Mesendoderm (in vitro differentiated cells): Measurements from ENCODE around the gene GCH1.
"Not testable (repeated sequence)": the region's sequence is repeated elsewhere in the genome, so short reads cannot be mapped to it uniquely, and the experiment has no call there.

ENCODE experiments used
- DNase-seq: peaks from one replicate; pipeline ENCODE4 v3.0.0; 2013
- H2AK5ac ChIP-seq: 2 replicates; pipeline ENCODE4 v1.6.1; 2013; ENCODE audit warnings: low read length, inconsistent platforms
- H2BK120ac ChIP-seq: 2 replicates; pipeline ENCODE4 v1.6.1; 2013; ENCODE audit warnings: low read depth, mild to moderate bottlenecking, low read length, moderate library complexity, mixed read lengths
- H2BK15ac ChIP-seq: replicated peaks from 2 replicates; pipeline ENCODE4 v1.6.1; 2013; ENCODE audit warnings: low read depth, mild to moderate bottlenecking, moderate library complexity
- H2BK5ac ChIP-seq: 2 replicates; pipeline ENCODE4 v1.6.1; 2013; ENCODE audit warnings: low read length, inconsistent platforms
- H3K18ac ChIP-seq: 2 replicates; pipeline ENCODE4 v1.6.1; 2013; ENCODE audit warnings: mild to moderate bottlenecking, low read length, mixed read lengths
- H3K23ac ChIP-seq: one replicate; pipeline ENCODE4 v1.6.1; 2013; ENCODE audit warnings: low read length
- H3K27ac ChIP-seq: 2 replicates; pipeline ENCODE4 v1.5.1; 2013; ENCODE audit warnings: low read depth, mild to moderate bottlenecking, inconsistent platforms, low read length, moderate library complexity
- H3K27me3 ChIP-seq: 2 replicates; pipeline ENCODE4 v1.6.1; 2013; ENCODE audit warnings: low read length, control low read depth, mild to moderate bottlenecking, inconsistent platforms; ENCODE audit not compliant: insufficient read depth, poor library complexity
- H3K36me3 ChIP-seq: 2 replicates; pipeline ENCODE4 v1.6.1; 2013; ENCODE audit warnings: low read length, inconsistent platforms; ENCODE audit not compliant: control insufficient read depth, insufficient read depth
- H3K4ac ChIP-seq: one replicate; pipeline ENCODE4 v1.6.1; 2013; ENCODE audit warnings: low read depth, mild to moderate bottlenecking, low read length, moderate library complexity
- H3K4me1 ChIP-seq: 2 replicates; pipeline ENCODE4 v1.6.1; 2013; ENCODE audit warnings: low read depth, low read length, inconsistent platforms; ENCODE audit not compliant: control insufficient read depth
- H3K4me2 ChIP-seq: 2 replicates; pipeline ENCODE4 v1.6.1; 2013; ENCODE audit warnings: low read length
- H3K4me3 ChIP-seq: 2 replicates; pipeline ENCODE4 v1.5.1; 2013; ENCODE audit warnings: mild to moderate bottlenecking, low read length
- H3K56ac ChIP-seq: one replicate; pipeline ENCODE4 v1.6.1; 2013; ENCODE audit warnings: low read length
- H3K79me1 ChIP-seq: 2 replicates; pipeline ENCODE4 v1.6.1; 2013; ENCODE audit warnings: low read length, inconsistent platforms
- H3K79me2 ChIP-seq: 2 replicates; pipeline ENCODE4 v1.6.1; 2013; ENCODE audit warnings: mild to moderate bottlenecking, low read length; ENCODE audit not compliant: control insufficient read depth, insufficient read depth
- H3K9ac ChIP-seq: 2 replicates; pipeline ENCODE4 v1.6.1; 2013; ENCODE audit warnings: low read length, inconsistent platforms
- H4K5ac ChIP-seq: one replicate; pipeline ENCODE4 v1.6.1; 2013; ENCODE audit warnings: low read length
- H4K8ac ChIP-seq: one replicate; pipeline ENCODE4 v1.6.1; 2013; ENCODE audit warnings: low read depth, mild to moderate bottlenecking, control low read depth, low read length, moderate library complexity
- WGBS: extraction: QIAGEN DNeasy Blood & Tissue Kit; methylation state at CpG from one replicate; pipeline ENCODE4 v1.1.7; 2013; ENCODE audit warnings: low lambda C conversion rate, missing lambda C conversion rate; ENCODE audit not compliant: insufficient coverage; ENCODE audit errors: extremely low coverage; 5-methylcytosine and 5-hydroxymethylcytosine counted together

GCH1 gene

GRCh38 chr14:54805070-54805444 is 97.6 kb downstream of the GCH1 start:
- Histone ChIP-seq H3K79me1 (no peaks in the 10 kb centered on the region), H3K4ac (no peak overlapping the region), H3K4me2 (no peak overlapping the region), H2AK5ac (no peak overlapping the region), H4K5ac (no peak overlapping the region), H2BK15ac (no peak overlapping the region), H3K18ac (no peak overlapping the region), H3K79me2 (no peaks in the 10 kb centered on the region), H3K4me1 (no peaks in the 10 kb centered on the region), H3K9ac (no peak overlapping the region), H3K4me3 (no peak overlapping the region), H3K27me3 (no peaks in the 10 kb centered on the region), H3K23ac (no peak overlapping the region), H2BK5ac (no peak overlapping the region), H3K36me3 (no peaks in the 10 kb centered on the region), H3K56ac (peak overlapping the region; percentile 6), H4K8ac (no peak overlapping the region), H2BK120ac (no peak overlapping the region), H3K27ac (no peak overlapping the region)
- no peak for DNase-seq
- no CpG with 5 or more reads among the region's 6 CpGs for WGBS

DNA sequence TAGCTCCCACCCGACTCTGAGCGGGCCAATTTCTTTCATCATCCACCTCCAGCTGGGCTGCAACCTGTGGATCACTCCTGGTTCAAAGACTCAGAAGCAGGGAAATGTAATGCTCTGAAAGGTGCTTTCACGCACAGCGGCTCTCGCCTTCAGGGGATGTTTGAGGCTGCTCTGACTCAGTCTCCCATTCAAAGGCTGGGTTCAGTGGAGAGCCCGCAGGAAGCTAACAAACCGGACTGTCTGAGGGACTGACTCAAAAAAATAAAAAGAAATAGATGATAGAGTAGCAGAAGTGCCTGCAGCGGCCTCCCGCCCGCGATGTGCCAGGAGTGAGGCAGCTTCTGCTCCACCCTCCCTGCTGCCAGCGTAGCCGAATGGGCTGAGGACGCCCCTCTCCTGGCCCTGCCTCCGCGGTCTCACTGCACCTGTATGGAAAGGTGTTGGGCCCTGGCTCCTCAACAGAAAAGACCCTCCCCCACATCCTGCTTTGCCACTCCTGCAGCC is 98.0 kb downstream of the GCH1 start:
- H3K79me2 ChIP-seq = no peaks in the 10 kb centered on the region
- no peaks in the 10 kb centered on the region for H3K79me1 ChIP-seq
- no peak overlapping the region for H3K27ac ChIP-seq
- H4K5ac ChIP-seq = no peak overlapping the region
- no peak overlapping the region for H3K23ac ChIP-seq
- H2BK15ac ChIP-seq = no peak overlapping the region
- no peak overlapping the region for H4K8ac ChIP-seq
- no peaks in the 10 kb centered on the region for H3K36me3 ChIP-seq
- no peaks in the 10 kb centered on the region for H3K4me1 ChIP-seq
- H2BK5ac ChIP-seq = no peak overlapping the region
- H3K4me3 ChIP-seq = no peak overlapping the region
- DNase-seq = no peak
- no peak overlapping the region for H2AK5ac ChIP-seq
- no peak overlapping the region for H3K9ac ChIP-seq
- no peak overlapping the region for H3K4ac ChIP-seq
- no CpG with 5 or more reads among the region's 16 CpGs for WGBS
- no peak overlapping the region for H3K18ac ChIP-seq
- no peak overlapping the region for H2BK120ac ChIP-seq
- no peak overlapping the region for H3K56ac ChIP-seq
- H3K27me3 ChIP-seq = no peaks in the 10 kb centered on the region
- no peak overlapping the region for H3K4me2 ChIP-seq

DNA sequence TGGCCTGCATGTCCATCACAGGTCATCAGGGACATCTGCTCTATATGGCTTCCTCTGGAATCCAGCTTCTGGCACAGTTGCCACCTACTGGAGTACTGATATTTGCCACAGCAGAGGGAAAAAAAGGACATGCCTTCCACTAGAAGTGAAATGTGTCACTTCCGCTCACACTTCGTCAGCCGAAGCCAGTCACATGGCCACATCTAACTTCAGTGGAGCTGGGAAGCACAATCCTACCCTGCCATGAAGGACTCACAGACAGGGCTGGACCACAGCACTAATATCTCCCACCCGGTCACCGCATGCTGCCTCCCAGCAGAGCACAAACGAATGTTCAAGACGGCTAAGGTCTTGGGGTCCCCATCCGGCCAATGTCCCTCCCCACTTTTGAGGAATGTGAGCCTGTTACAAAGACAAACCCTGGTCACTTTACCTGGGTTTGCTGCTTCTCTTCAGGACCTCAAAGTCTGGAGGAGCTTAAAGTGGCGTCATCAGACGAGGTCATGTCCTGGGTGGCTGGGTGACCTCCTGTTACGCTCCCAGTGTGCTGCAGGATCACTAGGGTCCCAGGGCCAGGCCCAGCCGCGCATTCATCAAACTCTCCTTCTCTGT is 98.6 kb downstream of the GCH1 start:
- Histone ChIP-seq H3K4me2 (no peak overlapping the region), H4K5ac (no peak overlapping the region), H3K36me3 (no peaks in the 10 kb centered on the region), H2AK5ac (no peak overlapping the region), H3K79me1 (no peaks in the 10 kb centered on the region), H3K56ac (no peak overlapping the region), H3K27me3 (no peaks in the 10 kb centered on the region), H3K4me3 (no peak overlapping the region), H3K4ac (no peak overlapping the region), H3K18ac (no peak overlapping the region), H2BK5ac (no peak overlapping the region), H3K27ac (no peak overlapping the region), H4K8ac (no peak overlapping the region), H3K79me2 (no peaks in the 10 kb centered on the region), H3K9ac (no peak overlapping the region), H3K23ac (no peak overlapping the region), H2BK15ac (no peak overlapping the region), H3K4me1 (no peaks in the 10 kb centered on the region), H2BK120ac (no peak overlapping the region)
- peak; percentile 33 for DNase-seq
- WGBS = no CpG with 5 or more reads among the region's 13 CpGs

DNA sequence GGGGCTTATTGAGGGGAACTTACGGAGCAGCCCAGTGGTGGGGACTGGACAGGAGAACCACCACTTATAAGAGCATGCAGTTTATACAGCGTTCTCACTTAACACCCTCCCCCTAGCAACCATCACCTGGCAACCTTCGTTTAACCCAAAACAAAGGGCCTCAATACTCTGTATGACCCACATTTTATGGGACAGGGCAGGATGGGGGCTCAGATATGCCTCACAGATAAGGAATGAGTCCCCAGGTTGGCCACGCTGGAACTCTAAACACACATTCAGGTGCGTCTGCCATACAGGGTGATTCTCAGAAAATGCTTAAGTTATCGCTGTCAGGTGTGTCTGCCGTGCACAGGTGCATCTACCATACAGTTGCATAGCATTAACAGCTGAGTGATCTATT is 99.2 kb downstream of the GCH1 start:
- Histone ChIP-seq H3K9ac (no peak overlapping the region), H2BK120ac (no peak overlapping the region), H3K4me1 (no peaks in the 10 kb centered on the region), H3K4me2 (no peak overlapping the region), H3K4me3 (no peak overlapping the region), H3K23ac (no peak overlapping the region), H3K18ac (no peak overlapping the region), H4K5ac (no peak overlapping the region), H3K27me3 (no peaks in the 10 kb centered on the region), H3K79me1 (no peaks in the 10 kb centered on the region), H2AK5ac (no peak overlapping the region), H3K79me2 (no peaks in the 10 kb centered on the region), H3K27ac (no peak overlapping the region), H2BK5ac (no peak overlapping the region), H3K56ac (no peak overlapping the region), H3K36me3 (no peaks in the 10 kb centered on the region), H4K8ac (no peak overlapping the region), H2BK15ac (no peak overlapping the region), H3K4ac (no peak overlapping the region)
- DNase-seq = peak; percentile 74
- no CpG with 5 or more reads among the region's 7 CpGs for WGBS

- H3K36me3 ChIP-seq, H3K79me1 ChIP-seq: not testable (repeated sequence)
These were observed 101.1 kb downstream of the GCH1 start for GRCh38 chr14:54801482-54801881.

More at GRCh38 chr14:54801482-54801881, 101.1 kb downstream of the GCH1 start:
- not testable (repeated sequence) for H4K5ac ChIP-seq, H3K4me3 ChIP-seq, H2AK5ac ChIP-seq, H3K4me2 ChIP-seq, H3K23ac ChIP-seq, H3K4ac ChIP-seq, H3K9ac ChIP-seq, DNase-seq, H3K18ac ChIP-seq, H4K8ac ChIP-seq, H2BK120ac ChIP-seq, H2BK15ac ChIP-seq, H3K27ac ChIP-seq, H2BK5ac ChIP-seq, H3K27me3 ChIP-seq, H3K4me1 ChIP-seq, H3K56ac ChIP-seq, H3K79me2 ChIP-seq
- WGBS = no CpG with 5 or more reads among the region's 2 CpGs
